NK-92 treated with Interleukin-12 subunit alpha and Interleukin-12 subunit beta, amount 100 ng/mL, for 24 hours (cell line): ENCODE results near the gene NDUFAF4.
"Not testable (repeated sequence)": the region's sequence is repeated elsewhere in the genome, so short reads cannot be mapped to it uniquely, and the experiment has no call there.

Experiments used
- DNase-seq: peaks from one replicate; lab custom pipeline; 2025; lab: John Stamatoyannopoulos, UW

The NDUFAF4 gene

DNA sequence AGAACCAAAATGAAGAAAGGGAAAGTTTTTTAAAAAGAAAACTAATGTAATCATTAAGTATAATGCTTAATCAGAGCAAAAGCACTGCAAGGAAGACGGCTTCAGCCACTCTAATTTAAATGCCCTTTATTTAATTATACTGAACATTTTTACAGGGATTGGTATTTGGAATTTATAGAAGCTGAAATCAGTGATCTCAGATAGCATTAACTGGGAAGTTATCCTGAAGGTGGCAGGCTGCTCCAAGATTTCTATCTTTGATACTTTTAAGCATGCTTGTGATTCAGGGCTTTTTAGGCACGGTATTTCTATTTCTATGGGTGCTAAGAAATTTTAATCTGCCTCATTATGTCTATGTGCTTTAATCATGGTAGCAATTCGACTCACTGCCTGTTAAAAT is 1.3 kb upstream of the NDUFAF4 start:
- no peak for DNase-seq

- no peak for DNase-seq
Observed at GRCh38 chr6:96898241-96898851, 655 bp upstream of the NDUFAF4 start.

- DNase-seq: no peak
Observed at GRCh38 chr6:96889146-96889545, 8.5 kb downstream of the NDUFAF4 start.

DNA sequence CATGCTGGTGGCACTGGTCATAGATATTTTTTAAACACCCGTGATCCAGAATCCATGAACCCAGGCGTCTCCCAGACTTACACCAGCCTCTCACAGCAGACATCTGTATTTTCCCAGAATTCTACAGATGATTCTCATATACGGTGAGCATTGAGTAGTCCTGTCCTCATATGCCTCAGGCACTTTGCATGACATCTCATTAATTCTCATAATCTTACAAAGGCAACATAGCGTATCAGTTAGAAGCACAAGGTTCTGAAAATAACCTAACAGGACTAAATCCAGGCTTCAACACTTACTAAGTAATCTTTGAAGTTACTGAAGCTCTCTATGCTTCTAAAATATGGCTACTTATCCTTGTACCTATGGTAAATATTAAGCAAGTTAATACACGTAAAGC is 8.9 kb downstream of the NDUFAF4 start:
- DNase-seq: no peak

GRCh38 chr6:96886519-96886918 is 11.2 kb downstream of the NDUFAF4 start:
- DNase-seq: no peak

DNA sequence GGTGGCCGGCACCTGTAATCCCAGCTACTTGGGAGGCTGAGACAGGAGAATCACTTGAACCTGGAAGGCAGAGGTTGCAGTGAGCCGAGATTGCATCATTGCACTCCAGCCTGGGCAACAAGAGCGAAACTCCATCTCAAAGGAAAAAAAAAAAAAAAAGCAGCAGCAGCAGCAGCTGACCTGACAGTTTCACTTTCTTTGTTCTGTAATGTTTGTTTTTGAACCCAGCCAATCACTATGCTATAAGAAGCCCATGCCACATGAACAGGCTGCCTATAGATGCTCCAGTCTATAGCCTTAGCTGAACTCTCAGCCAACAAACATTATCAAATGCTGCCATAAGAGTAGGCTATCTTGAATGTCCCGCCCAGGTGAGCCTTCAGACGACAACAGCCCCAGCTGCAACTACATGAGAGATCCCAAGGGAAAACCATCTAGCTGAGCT is 12.5 kb downstream of the NDUFAF4 start:
- not testable (repeated sequence) for DNase-seq

GRCh38 chr6:96878143-96878542 is 19.5 kb downstream of the NDUFAF4 start:
- no peak for DNase-seq

DNA sequence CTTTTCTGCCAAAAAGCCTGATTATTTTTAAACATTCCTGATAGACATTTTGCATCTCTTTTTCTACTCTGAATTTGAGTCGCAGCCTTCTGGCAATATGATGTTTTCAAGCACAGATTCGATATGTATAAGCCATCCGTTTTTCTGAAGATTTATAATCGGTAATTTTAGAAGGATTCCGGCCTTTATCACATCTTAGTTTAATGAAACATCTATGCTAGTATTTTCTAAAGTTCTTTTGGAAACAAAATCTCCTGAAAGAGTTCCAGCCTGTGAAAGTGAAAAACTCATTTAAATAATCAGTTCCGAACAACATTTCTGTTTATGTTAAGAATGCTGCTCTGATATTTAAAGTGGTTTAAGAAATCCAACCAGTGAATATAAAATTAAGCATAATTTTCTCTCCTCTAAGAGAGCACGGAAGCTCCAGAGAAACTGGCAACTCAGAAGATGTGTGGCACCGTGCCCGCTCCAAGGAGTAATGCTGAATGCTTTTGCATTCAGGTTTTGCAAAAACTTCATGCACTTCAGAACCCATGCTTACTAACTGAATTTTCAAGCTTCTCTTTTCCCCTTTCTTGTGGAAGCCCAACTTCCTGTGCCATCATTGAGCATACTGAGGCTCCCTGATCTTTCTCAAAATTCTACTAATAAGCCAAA is 20.7 kb downstream of the NDUFAF4 start:
- DNase-seq: no peak

- DNase-seq: no peak
Observed at GRCh38 chr6:96872976-96873375, 24.7 kb downstream of the NDUFAF4 start.

DNA sequence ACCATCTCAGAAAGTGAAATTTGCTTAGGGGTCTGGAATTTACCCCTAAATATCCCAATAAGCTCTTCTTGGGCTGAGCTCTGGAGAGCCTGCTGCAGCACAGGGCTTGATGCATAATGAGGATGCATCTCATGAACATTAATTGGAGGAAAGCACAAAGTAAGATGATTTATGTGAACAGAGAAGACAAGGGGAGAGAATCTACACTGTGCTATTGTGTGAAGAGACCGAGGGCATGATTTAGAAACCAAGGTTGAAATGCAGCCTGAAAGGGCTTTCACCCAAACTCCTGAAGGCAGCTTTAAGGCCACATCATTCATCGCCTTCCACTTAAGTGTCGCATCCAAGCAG is 32.7 kb downstream of the NDUFAF4 start:
- no peak for DNase-seq

GRCh38 chr6:96864216-96865054 is 33.3 kb downstream of the NDUFAF4 start:
- no peak for DNase-seq

GRCh38 chr6:96862560-96862959 is 35.1 kb downstream of the NDUFAF4 start:
- no peak for DNase-seq

DNA sequence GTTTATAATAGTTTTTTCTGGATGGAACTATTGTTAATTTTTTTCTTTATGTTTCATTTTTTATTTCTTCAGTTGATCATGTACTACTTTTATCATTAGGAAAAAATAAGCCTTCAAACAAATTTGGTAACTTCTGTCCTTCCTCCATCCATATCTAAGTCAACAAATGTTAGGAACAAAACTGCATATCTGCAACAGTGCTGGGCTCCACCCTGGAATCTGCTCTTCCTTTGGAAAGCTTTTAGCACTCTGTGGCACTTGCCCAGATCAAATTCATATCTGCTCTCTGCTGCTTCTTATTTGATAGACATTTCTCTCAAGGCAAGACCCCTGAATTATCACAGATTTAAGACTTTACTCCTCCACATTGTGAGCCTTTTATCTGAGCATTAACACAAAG is 36.1 kb downstream of the NDUFAF4 start:
- no peak for DNase-seq

- no peak for DNase-seq
Observed at GRCh38 chr6:96856856-96857255, 40.8 kb downstream of the NDUFAF4 start.

GRCh38 chr6:96853083-96853482 is 44.6 kb downstream of the NDUFAF4 start:
- no peak for DNase-seq

GRCh38 chr6:96852605-96853004 is 45.1 kb downstream of the NDUFAF4 start:
- DNase-seq: no peak

- DNase-seq: no peak
Observed at GRCh38 chr6:96851858-96852257, 45.8 kb downstream of the NDUFAF4 start.

- no peak for DNase-seq
Observed at GRCh38 chr6:96849615-96850014, 48.1 kb downstream of the NDUFAF4 start.

DNA sequence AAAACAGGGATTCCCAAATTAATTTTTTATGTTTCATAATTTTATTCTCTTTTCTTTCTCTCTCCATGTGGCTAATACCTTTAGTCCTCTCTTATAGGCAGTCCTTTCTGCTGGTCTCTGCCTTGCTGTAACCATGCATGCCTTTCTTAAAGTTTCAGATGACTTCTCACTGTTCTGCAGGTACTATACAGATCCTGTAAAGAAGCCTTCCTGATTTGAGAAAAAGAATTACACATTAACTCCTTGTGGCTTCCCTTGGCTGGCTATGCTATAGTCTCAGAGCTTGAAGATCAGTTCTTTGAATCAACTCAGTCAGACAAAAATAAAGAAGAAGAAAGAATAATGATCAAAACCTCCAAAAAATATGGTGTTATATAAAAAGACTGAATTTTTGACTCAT is 53.2 kb downstream of the NDUFAF4 start:
- DNase-seq: no peak

GRCh38 chr6:96841345-96841744 is 56.3 kb downstream of the NDUFAF4 start:
- DNase-seq: no peak
